ENCODE data around the gene PCDHB13.
A peak's percentile ranks its signal among the peaks of the same experiment; 100 is the strongest.
"Not testable (repeated sequence)": the region's sequence is repeated elsewhere in the genome, so short reads cannot be mapped to it uniquely, and the experiment has no call there.

The PCDHB13 gene

DNA sequence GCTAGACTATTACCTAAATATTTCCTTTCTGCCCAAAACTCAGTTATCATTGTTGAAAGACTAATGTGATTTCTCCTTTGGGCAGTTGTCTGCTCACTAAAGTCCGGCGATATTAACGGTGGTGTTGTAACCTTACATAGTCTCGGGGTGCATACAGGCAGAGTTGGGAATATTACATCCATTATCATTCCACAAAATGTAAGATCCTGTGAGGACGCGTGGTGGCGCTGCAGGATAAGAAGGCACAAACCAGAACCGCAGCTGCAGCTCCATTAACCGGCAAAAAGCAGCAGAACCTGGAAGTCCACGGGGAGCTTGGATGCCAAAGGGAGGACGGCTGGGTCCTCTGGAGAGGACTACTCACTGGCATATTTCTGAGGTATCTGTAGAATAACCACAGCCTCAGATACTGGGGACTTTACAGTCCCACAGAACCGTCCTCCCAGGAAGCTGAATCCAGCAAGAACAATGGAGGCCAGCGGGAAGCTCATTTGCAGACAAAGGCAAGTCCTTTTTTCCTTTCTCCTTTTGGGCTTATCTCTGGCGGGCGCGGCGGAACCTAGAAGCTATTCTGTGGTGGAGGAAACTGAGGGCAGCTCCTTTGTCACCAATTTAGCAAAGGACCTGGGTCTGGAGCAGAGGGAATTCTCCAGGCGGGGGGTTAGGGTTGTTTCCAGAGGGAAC, at the start of gene PCDHB13:
Gene PCDHB13 (plus strand): TSS at position 264 of the 684 bp plus-strand sequence. CDS start 205 bp downstream, at position 469.
- not testable (repeated sequence) for DNase-seq

DNA sequence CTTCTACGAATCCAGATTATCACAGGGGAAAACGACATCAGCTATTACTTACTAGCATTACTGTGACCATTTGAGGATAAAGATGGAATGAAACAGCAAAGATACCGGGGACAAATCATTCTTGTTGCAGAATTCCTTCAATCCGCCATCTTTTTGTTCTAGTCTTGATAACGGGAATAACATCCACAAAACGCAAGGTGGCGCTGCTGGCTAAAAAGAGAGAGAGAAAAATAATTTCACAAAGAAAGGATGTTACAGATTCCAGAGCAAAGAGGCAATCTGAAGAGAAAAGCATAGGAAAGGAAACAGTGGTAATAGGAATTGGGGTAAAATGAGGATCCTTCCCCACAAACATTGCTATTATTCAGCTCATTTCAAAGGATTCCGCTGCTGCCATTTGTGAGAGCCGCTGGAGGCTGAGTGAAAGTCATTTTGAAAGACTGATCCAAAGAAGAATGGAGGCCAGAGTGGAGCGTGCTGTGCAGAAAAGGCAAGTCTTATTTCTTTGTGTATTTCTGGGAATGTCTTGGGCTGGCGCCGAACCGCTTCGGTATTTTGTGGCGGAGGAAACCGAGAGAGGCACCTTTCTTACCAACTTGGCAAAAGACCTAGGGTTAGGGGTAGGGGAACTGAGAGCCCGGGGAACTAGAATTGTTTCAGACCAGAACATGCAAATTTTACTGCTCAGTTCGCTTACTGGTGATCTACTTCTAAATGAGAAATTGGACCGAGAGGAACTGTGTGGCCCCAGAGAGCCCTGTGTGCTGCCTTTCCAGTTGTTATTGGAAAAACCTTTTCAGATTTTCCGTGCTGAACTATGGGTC, 41.1 kb upstream of the PCDHB13 start, which contains the start of gene PCDHB7:
Gene PCDHB7 (plus strand): TSS at position 264 of the 824 bp plus-strand sequence. CDS start 192 bp downstream, at position 456.
- DNase-seq: peak in 1 of 2 donors; percentile 21

DNA sequence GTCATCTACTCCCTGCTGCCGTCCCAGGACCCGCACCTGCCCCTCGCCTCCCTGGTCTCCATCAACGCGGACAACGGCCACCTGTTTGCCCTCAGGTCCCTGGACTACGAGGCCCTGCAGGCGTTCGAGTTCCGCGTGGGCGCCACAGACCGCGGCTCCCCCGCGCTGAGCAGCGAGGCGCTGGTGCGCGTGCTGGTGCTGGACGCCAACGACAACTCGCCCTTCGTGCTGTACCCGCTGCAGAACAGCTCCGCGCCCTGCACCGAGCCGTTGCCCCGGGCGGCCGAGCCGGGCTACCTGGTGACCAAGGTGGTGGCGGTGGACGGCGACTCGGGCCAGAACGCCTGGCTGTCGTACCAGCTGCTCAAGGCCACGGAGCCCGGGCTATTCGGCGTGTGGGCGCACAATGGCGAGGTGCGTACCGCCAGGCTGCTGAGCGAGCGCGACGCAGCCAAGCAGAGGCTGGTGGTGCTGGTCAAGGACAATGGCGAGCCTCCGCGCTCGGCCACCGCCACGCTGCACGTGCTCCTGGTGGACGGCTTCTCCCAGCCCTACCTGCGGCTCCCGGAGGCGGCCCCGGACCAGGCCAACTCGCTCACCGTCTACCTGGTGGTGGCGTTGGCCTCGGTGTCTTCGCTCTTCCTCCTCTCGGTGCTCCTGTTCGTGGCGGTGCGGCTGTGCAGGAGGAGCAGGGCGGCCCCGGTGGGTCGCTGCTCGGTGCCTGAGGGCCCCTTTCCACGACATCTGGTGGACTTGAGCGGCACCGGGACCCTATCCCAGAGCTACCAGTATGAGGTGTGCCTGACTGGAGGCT, 39.2 kb upstream of the PCDHB13 start:
- DNase-seq: not testable (repeated sequence)

- DNase-seq: no peak
These were observed 37.8 kb upstream of the PCDHB13 start for GRCh38 chr5:141175933-141176332.

- not testable (repeated sequence) for DNase-seq
These were observed 36.0 kb upstream of the PCDHB13 start, which contains the start of gene PCDHB8 for GRCh38 chr5:141177577-141178191. PCDHB8 (plus strand) TSS chr5:141177790; CDS start chr5:141178035, 245 bp downstream.

DNA sequence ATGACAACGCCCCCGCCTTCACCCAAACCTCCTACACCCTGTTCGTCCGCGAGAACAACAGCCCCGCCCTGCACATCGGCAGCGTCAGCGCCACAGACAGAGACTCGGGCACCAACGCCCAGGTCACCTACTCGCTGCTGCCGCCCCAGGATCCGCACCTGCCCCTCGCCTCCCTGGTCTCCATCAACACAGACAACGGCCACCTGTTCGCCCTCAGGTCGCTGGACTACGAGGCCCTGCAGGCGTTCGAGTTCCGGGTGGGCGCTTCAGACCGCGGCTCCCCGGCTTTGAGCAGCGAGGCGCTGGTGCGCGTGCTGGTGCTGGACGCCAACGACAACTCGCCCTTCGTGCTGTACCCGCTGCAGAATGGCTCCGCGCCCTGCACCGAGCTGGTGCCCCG, 34.3 kb upstream of the PCDHB13 start:
- DNase-seq: not testable (repeated sequence)

DNA sequence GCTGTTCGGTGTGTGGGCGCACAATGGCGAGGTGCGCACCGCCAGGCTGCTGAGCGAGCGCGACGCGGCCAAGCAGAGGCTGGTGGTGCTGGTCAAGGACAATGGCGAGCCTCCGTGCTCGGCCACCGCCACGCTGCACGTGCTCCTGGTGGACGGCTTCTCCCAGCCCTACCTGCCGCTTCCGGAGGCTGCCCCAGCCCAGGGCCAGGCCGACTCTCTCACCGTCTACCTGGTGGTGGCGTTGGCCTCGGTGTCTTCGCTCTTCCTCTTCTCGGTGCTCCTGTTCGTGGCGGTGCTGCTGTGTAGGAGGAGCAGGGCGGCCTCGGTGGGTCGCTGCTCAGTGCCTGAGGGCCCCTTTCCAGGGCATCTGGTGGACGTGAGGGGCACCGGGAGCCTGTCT, 33.8 kb upstream of the PCDHB13 start:
- not testable (repeated sequence) for DNase-seq

DNA sequence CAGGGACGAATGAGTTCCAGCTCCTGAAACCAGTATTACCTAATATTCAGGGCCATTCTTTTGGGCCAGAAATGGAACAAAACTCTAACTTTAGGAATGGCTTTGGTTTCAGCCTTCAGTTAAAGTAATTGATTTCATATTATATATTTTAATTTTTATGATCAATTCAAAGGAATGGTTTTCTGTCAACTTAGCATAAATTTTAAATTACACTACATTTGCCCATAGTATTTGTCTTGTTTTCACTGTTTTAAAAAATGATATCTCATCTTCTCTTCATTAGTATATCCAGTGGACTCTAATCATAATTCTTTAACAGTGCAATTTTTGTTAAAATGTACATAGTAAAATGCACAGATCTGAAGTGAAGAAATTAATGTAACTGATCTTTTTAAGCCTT, 33.4 kb upstream of the PCDHB13 start:
- no peak for DNase-seq

DNA sequence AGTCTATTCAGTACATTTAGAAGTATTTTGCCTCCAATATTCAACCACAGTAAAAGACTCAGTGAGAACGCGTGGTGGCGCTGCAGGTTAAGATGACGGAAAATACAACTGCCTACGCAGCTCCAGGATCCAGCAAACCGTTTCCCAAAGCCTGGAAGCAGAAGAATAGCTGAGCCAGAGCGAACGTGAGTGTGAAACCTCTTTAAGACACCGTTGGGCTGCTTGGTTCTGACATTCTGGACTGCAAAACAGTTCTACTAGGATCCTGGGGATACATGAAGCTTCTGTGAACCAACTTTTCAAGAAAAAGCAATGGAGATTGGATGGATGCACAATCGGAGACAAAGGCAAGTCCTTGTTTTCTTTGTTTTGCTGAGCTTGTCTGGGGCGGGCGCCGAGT, 31.5 kb upstream of the PCDHB13 start, which contains the start of gene PCDHB16:
Gene PCDHB16 (plus strand): TSS at position 140 of the 400 bp plus-strand sequence. CDS start 173 bp downstream, at position 313.
- peak in 1 of 2 donors; percentile 6 for DNase-seq

DNA sequence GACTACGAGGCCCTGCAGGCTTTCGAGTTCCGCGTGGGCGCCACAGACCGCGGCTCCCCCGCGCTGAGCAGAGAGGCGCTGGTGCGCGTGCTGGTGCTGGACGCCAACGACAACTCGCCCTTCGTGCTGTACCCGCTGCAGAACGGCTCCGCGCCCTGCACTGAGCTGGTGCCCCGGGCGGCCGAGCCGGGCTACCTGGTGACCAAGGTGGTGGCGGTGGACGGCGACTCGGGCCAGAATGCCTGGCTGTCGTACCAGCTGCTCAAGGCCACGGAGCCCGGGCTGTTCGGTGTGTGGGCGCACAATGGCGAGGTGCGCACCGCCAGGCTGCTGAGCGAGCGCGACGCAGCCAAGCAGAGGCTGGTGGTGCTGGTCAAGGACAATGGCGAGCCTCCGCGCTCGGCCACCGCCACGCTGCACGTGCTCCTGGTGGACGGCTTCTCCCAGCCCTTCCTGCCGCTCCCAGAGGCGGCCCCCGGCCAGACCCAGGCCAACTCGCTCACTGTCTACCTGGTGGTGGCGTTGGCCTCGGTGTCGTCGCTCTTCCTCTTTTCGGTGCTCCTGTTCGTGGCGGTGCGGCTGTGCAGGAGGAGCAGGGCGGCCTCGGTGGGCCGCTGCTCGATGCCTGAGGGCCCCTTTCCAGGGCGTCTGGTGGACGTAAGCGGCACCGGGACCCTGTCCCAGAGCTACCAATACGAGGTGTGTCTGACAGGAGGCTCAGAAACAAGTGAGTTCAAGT, 29.4 kb upstream of the PCDHB13 start:
- DNase-seq: not testable (repeated sequence)

DNA sequence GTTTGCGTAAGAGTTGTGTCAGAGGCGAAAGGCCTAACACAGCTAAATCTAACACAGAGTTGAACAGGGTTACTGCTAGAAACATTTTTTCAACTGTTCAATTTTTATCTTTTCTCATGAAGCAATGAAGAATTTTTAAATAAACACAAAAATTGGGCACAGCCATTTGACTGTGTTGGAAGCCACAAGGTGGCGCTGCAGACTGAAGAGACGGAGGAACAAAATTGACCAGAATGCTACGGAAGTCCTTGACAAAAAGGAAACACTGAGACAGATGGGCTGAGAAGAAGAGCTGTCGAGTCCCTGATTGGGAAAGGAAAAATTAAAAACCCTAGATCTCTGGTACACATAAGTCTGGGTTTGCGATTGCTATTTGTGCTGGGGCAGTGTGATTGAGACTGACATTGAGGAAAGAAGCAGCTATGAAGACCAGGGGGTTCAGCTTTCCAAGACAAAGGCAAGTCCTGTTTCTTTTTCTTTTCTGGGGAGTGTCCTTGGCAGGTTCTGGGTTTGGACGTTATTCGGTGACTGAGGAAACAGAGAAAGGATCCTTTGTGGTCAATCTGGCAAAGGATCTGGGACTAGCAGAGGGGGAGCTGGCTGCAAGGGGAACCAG, 26.7 kb upstream of the PCDHB13 start, which contains the start of gene PCDHB9:
Gene PCDHB9 (plus strand): TSS at position 265 of the 616 bp plus-strand sequence. CDS start 158 bp downstream, at position 423.
- DNase-seq: peak in 1 of 2 donors; percentile 0

DNA sequence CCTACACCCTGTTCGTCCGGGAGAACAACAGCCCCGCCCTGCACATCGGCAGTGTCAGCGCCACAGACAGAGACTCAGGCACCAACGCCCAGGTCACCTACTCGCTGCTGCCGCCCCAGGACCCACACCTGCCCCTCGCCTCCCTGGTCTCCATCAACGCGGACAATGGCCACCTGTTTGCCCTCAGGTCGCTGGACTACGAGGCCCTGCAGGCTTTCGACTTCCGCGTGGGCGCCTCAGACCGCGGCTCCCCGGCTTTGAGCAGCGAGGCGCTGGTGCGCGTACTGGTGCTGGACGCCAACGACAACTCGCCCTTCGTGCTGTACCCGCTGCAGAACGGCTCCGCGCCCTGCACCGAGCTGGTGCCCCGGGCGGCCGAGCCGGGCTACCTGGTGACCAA, 25.0 kb upstream of the PCDHB13 start:
- DNase-seq: not testable (repeated sequence)

GRCh38 chr5:141189131-141189530, 24.6 kb upstream of the PCDHB13 start:
- DNase-seq: not testable (repeated sequence)

DNA sequence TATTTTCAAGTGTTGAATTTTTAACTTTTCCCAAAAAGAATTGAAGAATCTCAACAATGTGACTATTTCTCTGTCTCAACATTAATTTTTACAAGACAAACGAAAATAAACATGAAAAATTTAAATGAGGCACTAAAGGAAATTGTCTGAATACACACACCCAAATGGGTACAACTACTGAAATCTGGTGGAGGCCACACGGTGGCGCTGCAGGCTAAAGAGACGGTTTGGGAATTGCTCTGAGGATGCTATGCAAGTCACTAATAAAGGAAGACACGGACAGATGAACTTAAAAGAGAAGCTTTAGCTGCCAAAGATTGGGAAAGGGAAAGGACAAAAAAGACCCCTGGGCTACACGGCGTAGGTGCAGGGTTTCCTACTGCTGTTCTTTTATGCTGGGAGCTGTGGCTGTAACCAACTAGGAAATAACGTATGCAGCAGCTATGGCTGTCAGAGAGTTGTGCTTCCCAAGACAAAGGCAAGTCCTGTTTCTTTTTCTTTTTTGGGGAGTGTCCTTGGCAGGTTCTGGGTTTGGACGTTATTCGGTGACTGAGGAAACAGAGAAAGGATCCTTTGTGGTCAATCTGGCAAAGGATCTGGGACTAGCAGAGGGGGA, 21.5 kb upstream of the PCDHB13 start, which contains the start of gene PCDHB10:
Gene PCDHB10 (plus strand): TSS at position 244 of the 616 bp plus-strand sequence. CDS start 200 bp downstream, at position 444.
- DNase-seq: peak; percentile 3 to 20

DNA sequence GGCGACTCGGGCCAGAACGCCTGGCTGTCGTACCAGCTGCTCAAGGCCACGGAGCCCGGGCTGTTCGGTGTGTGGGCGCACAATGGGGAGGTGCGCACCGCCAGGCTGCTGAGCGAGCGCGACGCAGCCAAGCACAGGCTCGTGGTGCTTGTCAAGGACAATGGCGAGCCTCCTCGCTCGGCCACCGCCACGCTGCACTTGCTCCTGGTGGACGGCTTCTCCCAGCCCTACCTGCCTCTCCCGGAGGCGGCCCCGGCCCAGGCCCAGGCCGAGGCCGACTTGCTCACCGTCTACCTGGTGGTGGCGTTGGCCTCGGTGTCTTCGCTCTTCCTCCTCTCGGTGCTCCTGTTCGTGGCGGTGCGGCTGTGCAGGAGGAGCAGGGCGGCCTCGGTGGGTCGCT, 19.4 kb upstream of the PCDHB13 start:
- not testable (repeated sequence) for DNase-seq

DNA sequence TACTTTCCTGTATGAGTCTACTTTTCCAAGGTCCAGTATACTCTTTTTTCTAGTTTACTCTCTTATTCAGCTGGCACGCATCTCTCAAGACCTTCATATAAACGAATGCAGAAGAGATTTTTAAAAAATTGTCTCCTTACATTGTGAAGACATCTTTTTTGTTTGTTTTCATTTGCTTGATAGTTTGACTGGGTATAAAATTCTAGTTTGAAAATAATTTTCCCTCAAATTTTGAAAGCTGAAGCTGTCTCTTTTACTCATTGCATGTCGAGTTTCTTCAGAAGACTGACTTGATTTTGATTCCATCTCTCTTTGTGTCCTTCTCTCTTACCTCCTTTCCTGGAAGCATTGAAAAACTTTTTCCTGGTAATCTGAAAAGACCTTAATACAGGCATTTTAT, 17.4 kb upstream of the PCDHB13 start:
- DNase-seq: no peak

GRCh38 chr5:141199359-141200235, 14.1 kb upstream of the PCDHB13 start, which contains the start of gene PCDHB11:
PCDHB11 (plus strand) TSS chr5:141199627; CDS start chr5:141199775, 148 bp downstream.
- DNase-seq: no peak

DNA sequence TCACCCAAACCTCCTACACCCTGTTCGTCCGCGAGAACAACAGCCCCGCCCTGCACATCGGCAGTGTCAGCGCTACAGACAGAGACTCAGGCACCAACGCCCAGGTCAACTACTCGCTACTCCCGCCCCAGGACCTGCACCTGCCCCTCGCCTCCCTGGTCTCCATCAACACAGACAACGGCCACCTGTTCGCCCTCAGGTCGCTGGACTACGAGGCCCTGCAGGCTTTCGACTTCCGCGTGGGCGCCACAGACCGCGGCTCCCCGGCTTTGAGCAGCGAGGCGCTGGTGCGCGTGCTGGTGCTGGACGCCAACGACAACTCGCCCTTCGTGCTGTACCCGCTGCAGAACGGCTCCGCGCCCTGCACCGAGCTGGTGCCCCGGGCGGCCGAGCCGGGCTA, 12.6 kb upstream of the PCDHB13 start:
- DNase-seq: not testable (repeated sequence)

DNA sequence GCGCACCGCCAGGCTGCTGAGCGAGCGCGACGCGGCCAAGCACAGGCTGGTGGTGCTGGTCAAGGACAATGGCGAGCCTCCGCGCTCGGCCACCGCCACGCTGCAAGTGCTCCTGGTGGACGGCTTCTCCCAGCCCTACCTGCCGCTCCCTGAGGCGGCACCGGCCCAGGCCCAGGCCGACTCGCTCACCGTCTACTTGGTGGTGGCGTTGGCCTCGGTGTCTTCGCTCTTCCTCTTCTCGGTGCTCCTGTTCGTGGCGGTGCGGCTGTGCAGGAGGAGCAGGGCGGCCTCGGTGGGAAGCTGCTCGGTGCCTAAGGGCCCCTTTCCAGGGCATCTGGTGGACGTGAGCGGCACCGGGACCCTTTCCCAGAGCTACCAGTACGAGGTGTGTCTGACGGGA, 12.1 kb upstream of the PCDHB13 start:
- DNase-seq: not testable (repeated sequence)

All from hippocampal formation (tissue), 2 donors.